SK-N-SH (cell line): ENCODE results near the gene PLAC8. TPM values are rescaled to one million over a fixed set of nuclear protein-coding genes. Genes with fewer than 3 reads are reported as not detected.

Experiments
- CTCF ChIA-PET: fragments of 300-600, 350-600 bp; formaldehyde crosslinking; extraction: SDS; loops from one replicate; lab custom pipeline; 2021; lab: Yijun Ruan, JAX
- POLR2A ChIA-PET: fragments of 350-600 bp; sonication (Branson Sonifier 250); formaldehyde crosslinking; extraction: SDS; loops from one replicate; lab custom pipeline; 2020; ENCODE audit warnings: antibody characterized with exemption, inconsistent platforms; lab: Yijun Ruan, JAX
- DNase-seq: peaks from one replicate; pipeline ENCODE4 v3.0.0; 2012
- H2AFZ ChIP-seq: fragments of 200-600 bp; sonication (generic); 2 replicates; pipeline ENCODE4 v1.8.1; 2016; ENCODE audit warnings: antibody characterized with exemption, mild to moderate bottlenecking, low read depth
- H3F3A ChIP-seq: fragments of 200-600 bp; sonication (generic); replicated peaks from 2 replicates; pipeline ENCODE3; 2016; ENCODE audit warnings: antibody characterized with exemption, mild to moderate bottlenecking; ENCODE audit not compliant: insufficient read depth
- H3K27ac ChIP-seq, 2 experiments: fragments of 200-500 bp in 1 of 2; fragments of 200-600 bp in 1 of 2; sonication (Bioruptor generic) in 1 of 2; sonication (generic), shearing (Covaris generic) in 1 of 2; 2 replicates each; pipeline versions ENCODE4 v1.5.1 to v1.6.1; 2014 to 2016; ENCODE audit warnings: low read depth in 2 of 2, inconsistent platforms in 1 of 2, low read length in 1 of 2, mild to moderate bottlenecking in 1 of 2, mixed read lengths in 1 of 2
- H3K27me3 ChIP-seq: fragments of 200-600 bp; sonication (generic), shearing (Covaris generic); 2 replicates; pipeline ENCODE4 v1.6.1; 2016; ENCODE audit warnings: mixed run types; ENCODE audit not compliant: insufficient read depth
- H3K36me3 ChIP-seq, 2 experiments: fragments of 200-500 bp in 1 of 2; fragments of 200-600 bp in 1 of 2; sonication (Bioruptor generic) in 1 of 2; sonication (generic) in 1 of 2; replicated peaks in 1 of 2; 2 replicates each; pipeline versions ENCODE3 to v1.5.1; 2014 to 2016; ENCODE audit warnings: low read length in 1 of 2, mild to moderate bottlenecking in 1 of 2; ENCODE audit not compliant: insufficient read depth in 2 of 2, control insufficient read depth in 1 of 2
- H3K4me1 ChIP-seq, 2 experiments: fragments of 200-500 bp in 1 of 2; fragments of 200-600 bp in 1 of 2; sonication (Bioruptor generic) in 1 of 2; sonication (generic), shearing (Covaris generic) in 1 of 2; 2 replicates each; pipeline versions ENCODE4 v1.5.1 to v1.6.1; 2014 to 2016; ENCODE audit warnings: low read depth in 1 of 2, low read length in 1 of 2, mixed run types in 1 of 2; ENCODE audit not compliant: insufficient read depth in 2 of 2, control insufficient read depth in 1 of 2
- H3K4me2 ChIP-seq: fragments of 200-600 bp; sonication (generic), shearing (Covaris generic); 2 replicates; pipeline ENCODE4 v1.6.1; 2017; ENCODE audit warnings: mixed run types
- H3K4me3 ChIP-seq, 2 experiments: fragments of 200-500 bp in 1 of 2; fragments of 200-600 bp in 1 of 2; sonication (Bioruptor generic) in 1 of 2; sonication (generic), shearing (Covaris generic) in 1 of 2; 2 replicates each; pipeline versions ENCODE4 v1.5.1 to v1.8.1; 2014 to 2016; ENCODE audit warnings: low read depth in 2 of 2, inconsistent platforms in 1 of 2, low read length in 1 of 2, mild to moderate bottlenecking in 1 of 2, mixed read lengths in 1 of 2, moderate library complexity in 1 of 2
- H3K79me2 ChIP-seq: fragments of 200-600 bp; sonication (generic); 2 replicates; pipeline ENCODE4 v1.8.1; 2017; ENCODE audit warnings: mild to moderate bottlenecking; ENCODE audit not compliant: insufficient read depth
- H3K9ac ChIP-seq: fragments of 200-600 bp; sonication (generic); 2 replicates; pipeline ENCODE4 v1.6.1; 2017; ENCODE audit warnings: mixed run types
- H3K9me2 ChIP-seq: fragments of 200-600 bp; sonication (generic); 2 replicates; pipeline ENCODE4 v1.6.1; 2017; ENCODE audit warnings: mixed run types
- H3K9me3 ChIP-seq: fragments of 200-600 bp; sonication (generic); 2 replicates; pipeline ENCODE4 v1.6.1; 2017; ENCODE audit warnings: mixed run types, mild to moderate bottlenecking, moderate library complexity
- H4K20me1 ChIP-seq: fragments of 200-600 bp; sonication (generic); 2 replicates; pipeline ENCODE4 v1.6.1; 2017; ENCODE audit warnings: mild to moderate bottlenecking, mixed run types; ENCODE audit not compliant: insufficient read depth
- CHD2 ChIP-seq: fragments of 150-350 bp; IDR thresholded peaks from 2 replicates; pipeline ENCODE4 v1.6.1; 2018; ENCODE audit warnings: low read length; ENCODE audit not compliant: partially characterized antibody
- CTCF ChIP-seq: fragments of 200-600 bp; sonication (generic); IDR thresholded peaks from 2 replicates; pipeline ENCODE4 v1.6.1; 2017; ENCODE audit warnings: antibody characterized with exemption, mild to moderate bottlenecking, moderate library complexity
- EZH2phosphoT487 ChIP-seq: fragments of 200-600 bp; sonication (generic); IDR thresholded peaks from 2 replicates; pipeline ENCODE4 v1.6.1; 2017; ENCODE audit warnings: low read depth, mixed run types, mild to moderate bottlenecking, antibody characterized with exemption, moderate library complexity, borderline replicate concordance
- GABPA ChIP-seq: IDR thresholded peaks from 2 replicates; pipeline ENCODE4 v1.4.0; 2012; ENCODE audit warnings: low read depth, mild to moderate bottlenecking
- JUND ChIP-seq: IDR thresholded peaks from 2 replicates; pipeline ENCODE4 v1.4.0; 2012
- TCF12 ChIP-seq: IDR thresholded peaks from 2 replicates; pipeline ENCODE4 v1.4.0; 2012
- TEAD4 ChIP-seq: IDR thresholded peaks from 2 replicates; pipeline ENCODE4 v1.4.0; 2012; ENCODE audit warnings: mild to moderate bottlenecking, borderline replicate concordance; ENCODE audit not compliant: insufficient read depth
- WGBS: methylation state at CpG from one replicate; pipeline ENCODE4 v1.1.6; 2017; ENCODE audit warnings: low lambda C conversion rate; 5-methylcytosine and 5-hydroxymethylcytosine counted together
- polyA plus RNA-seq, 3 experiments: library from polyadenylated mRNA; depleted of rRNA; stranded (reverse); fragments of >200 nt; gene quantifications; 2 replicates each; pipeline ENCODE4 v1.2.3, GENCODE V29; 2012
- TF ChIP-seq, protein P1 (sequence below): IDR thresholded peaks from 2 replicates; pipeline ENCODE4 v1.6.1; 2012; ENCODE audit warnings: mild to moderate bottlenecking, low read depth, low read length, moderate library complexity

PLAC8 gene
- polyA plus RNA-seq, 1 of the 3 experiments (the other 2 are of a cell fraction) = 11.3 TPM

GRCh38 chr4:83151651-83152050 lies 37.1 kb upstream of the PLAC8 start:
- no peaks in the 10 kb centered on the region for H3F3A ChIP-seq
- no peak for DNase-seq
- no peak overlapping the region for H3K4me2 ChIP-seq
- no peak overlapping the region for H3K4me3 ChIP-seq
- no peaks in the 10 kb centered on the region for H4K20me1 ChIP-seq
- H2AFZ ChIP-seq = no peak overlapping the region
- no peaks in the 10 kb centered on the region for H3K79me2 ChIP-seq
- H3K27me3 ChIP-seq = no peaks in the 10 kb centered on the region
- no peaks in the 10 kb centered on the region for H3K36me3 ChIP-seq
- H3K9ac ChIP-seq = no peak overlapping the region
- no peaks in the 10 kb centered on the region for H3K9me2 ChIP-seq
- no peaks in the 10 kb centered on the region for H3K9me3 ChIP-seq
- no peak for TF ChIP-seq CTCF
- TF ChIP-seq TEAD4 = no peak
- TF ChIP-seq, protein P1, sequence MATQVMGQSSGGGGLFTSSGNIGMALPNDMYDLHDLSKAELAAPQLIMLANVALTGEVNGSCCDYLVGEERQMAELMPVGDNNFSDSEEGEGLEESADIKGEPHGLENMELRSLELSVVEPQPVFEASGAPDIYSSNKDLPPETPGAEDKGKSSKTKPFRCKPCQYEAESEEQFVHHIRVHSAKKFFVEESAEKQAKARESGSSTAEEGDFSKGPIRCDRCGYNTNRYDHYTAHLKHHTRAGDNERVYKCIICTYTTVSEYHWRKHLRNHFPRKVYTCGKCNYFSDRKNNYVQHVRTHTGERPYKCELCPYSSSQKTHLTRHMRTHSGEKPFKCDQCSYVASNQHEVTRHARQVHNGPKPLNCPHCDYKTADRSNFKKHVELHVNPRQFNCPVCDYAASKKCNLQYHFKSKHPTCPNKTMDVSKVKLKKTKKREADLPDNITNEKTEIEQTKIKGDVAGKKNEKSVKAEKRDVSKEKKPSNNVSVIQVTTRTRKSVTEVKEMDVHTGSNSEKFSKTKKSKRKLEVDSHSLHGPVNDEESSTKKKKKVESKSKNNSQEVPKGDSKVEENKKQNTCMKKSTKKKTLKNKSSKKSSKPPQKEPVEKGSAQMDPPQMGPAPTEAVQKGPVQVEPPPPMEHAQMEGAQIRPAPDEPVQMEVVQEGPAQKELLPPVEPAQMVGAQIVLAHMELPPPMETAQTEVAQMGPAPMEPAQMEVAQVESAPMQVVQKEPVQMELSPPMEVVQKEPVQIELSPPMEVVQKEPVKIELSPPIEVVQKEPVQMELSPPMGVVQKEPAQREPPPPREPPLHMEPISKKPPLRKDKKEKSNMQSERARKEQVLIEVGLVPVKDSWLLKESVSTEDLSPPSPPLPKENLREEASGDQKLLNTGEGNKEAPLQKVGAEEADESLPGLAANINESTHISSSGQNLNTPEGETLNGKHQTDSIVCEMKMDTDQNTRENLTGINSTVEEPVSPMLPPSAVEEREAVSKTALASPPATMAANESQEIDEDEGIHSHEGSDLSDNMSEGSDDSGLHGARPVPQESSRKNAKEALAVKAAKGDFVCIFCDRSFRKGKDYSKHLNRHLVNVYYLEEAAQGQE = no peak
- no peak for TF ChIP-seq EZH2phosphoT487
- ChIA-PET CTCF (no interaction called here), POLR2A (no interaction called here)
- no peaks in the 10 kb centered on the region for H3K4me1 ChIP-seq
- no peak overlapping the region for H3K27ac ChIP-seq

DNA sequence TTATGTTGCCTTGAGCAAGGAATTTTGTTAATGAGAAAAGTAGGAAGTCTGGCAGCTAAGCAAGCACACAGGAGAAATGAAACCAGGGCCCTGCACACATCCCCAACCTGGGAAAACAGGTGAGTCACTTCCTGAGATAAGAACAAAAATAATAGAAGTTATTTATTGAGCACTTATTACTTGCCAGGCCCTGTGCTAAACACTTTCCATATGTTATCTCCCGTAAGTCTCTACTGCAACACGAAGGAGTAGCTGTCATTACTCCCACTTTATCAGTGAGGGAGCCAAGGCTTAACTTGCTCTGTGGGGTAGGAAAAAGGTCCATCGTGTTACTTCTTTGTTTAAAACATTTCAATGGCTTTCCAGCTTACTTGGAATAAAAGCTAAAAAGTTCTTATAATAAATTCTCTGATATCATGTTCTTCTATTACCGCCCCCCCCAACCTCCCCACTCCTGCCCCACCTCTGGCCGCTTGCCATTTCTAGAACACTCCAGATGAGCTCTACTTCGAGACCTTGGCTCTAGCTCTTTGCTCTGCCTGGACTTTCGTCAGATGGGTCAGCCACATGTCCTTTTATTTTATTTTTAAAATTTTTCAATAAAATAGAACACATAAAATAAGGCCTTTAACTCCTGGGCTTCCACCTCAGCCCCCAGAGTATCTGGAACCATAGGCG lies 36.3 kb upstream of the PLAC8 start:
- no peaks in the 10 kb centered on the region for H3K36me3 ChIP-seq
- TF ChIP-seq CHD2 (no peak), GABPA (no peak), JUND (0 out of 2 replicates have a peak, but pooled peaks have one; percentile 7), TCF12 (peak; percentile 48; the same call in 1 of the 2 replicates)
- TF ChIP-seq, all 33 proteins: peak for 2
- Histone ChIP-seq H3K4me1 (no peaks in the 10 kb centered on the region), H3K27ac (no peak overlapping the region; a peak in 1 of 4 replicates), H3K27me3 (no peaks in the 10 kb centered on the region), H3K9ac (no peak overlapping the region), H2AFZ (no peak overlapping the region), H3K4me3 (no peak overlapping the region), H3F3A (no peaks in the 10 kb centered on the region), H3K4me2 (no peak overlapping the region), H3K9me2 (no peaks in the 10 kb centered on the region), H3K79me2 (no peaks in the 10 kb centered on the region), H4K20me1 (no peaks in the 10 kb centered on the region), H3K9me3 (no peaks in the 10 kb centered on the region)
- POLR2A ChIA-PET = no interaction called here
- 63% methylated on average over 8 of the region's 8 CpGs for WGBS
- no peak for DNase-seq
- CTCF ChIA-PET = interaction anchor here (1.2 kb wide), 1 partner anchor 25 kb away, joined by 3 read pairs; no protein-coding TSS in a partner anchor
